ENCODE results near the gene TMCO5A.
"Not testable (repeated sequence)": the region's sequence is repeated elsewhere in the genome, so short reads cannot be mapped to it uniquely, and the experiment has no call there.

TMCO5A gene

GRCh38 chr15:37934340-37934739, at the start of gene TMCO5A:
Gene TMCO5A (plus strand): TSS chr15:37934640. CDS start chr15:37936324, 1,684 bp downstream.
- DNase-seq (ENCODE audit: low spot score), result no peak

- DNase-seq (ENCODE audit: low spot score), result no peak
Measured at GRCh38 chr15:37885651-37886050, 48.8 kb upstream of the TMCO5A start.

- no peak for DNase-seq (ENCODE audit: low spot score)
Measured at GRCh38 chr15:37888356-37888755, 46.1 kb upstream of the TMCO5A start.

GRCh38 chr15:37891766-37892368, 42.6 kb upstream of the TMCO5A start:
- peak; percentile 5 for DNase-seq (ENCODE audit: low spot score)

GRCh38 chr15:37893309-37893708, 41.1 kb upstream of the TMCO5A start:
- DNase-seq (ENCODE audit: low spot score), result no peak

GRCh38 chr15:37898362-37898761, 36.1 kb upstream of the TMCO5A start:
- DNase-seq (ENCODE audit: low spot score), result no peak

GRCh38 chr15:37900326-37901221, 33.9 kb upstream of the TMCO5A start:
- DNase-seq (ENCODE audit: low spot score), result no peak

- no peak for DNase-seq (ENCODE audit: low spot score)
Measured at GRCh38 chr15:37902126-37902525, 32.3 kb upstream of the TMCO5A start.

GRCh38 chr15:37903919-37904625, 30.4 kb upstream of the TMCO5A start:
- DNase-seq (ENCODE audit: low spot score), result no peak

- DNase-seq (ENCODE audit: low spot score), result no peak
Measured at GRCh38 chr15:37907136-37907535, 27.3 kb upstream of the TMCO5A start.

- DNase-seq (ENCODE audit: low spot score), result no peak
Measured at GRCh38 chr15:37921527-37922385, 12.7 kb upstream of the TMCO5A start.

GRCh38 chr15:37926136-37926535, 8.3 kb upstream of the TMCO5A start:
- DNase-seq (ENCODE audit: low spot score), result no peak

GRCh38 chr15:37929238-37929637, 5.2 kb upstream of the TMCO5A start:
- DNase-seq (ENCODE audit: low spot score), result no peak

- no peak for DNase-seq (ENCODE audit: low spot score)
Measured at GRCh38 chr15:37931321-37931720, 3.1 kb upstream of the TMCO5A start.

GRCh38 chr15:37931868-37932267, 2.6 kb upstream of the TMCO5A start:
- DNase-seq (ENCODE audit: low spot score), result no peak

- no peak for DNase-seq (ENCODE audit: low spot score)
Measured at GRCh38 chr15:37932549-37932948, 1.9 kb upstream of the TMCO5A start.

- no peak for DNase-seq (ENCODE audit: low spot score)
Measured at GRCh38 chr15:37933666-37934065, 774 bp upstream of the TMCO5A start.

GRCh38 chr15:37940876-37941275, 6.4 kb downstream of the TMCO5A start:
- no peak for DNase-seq (ENCODE audit: low spot score)

GRCh38 chr15:37941779-37942178, 7.3 kb downstream of the TMCO5A start:
- DNase-seq (ENCODE audit: low spot score), result no peak

GRCh38 chr15:37951999-37952398, 17.6 kb downstream of the TMCO5A start:
- no peak for DNase-seq (ENCODE audit: low spot score)

GRCh38 chr15:37960742-37961141, 26.3 kb downstream of the TMCO5A start:
- not testable (repeated sequence) for DNase-seq (ENCODE audit: low spot score)

- no peak for DNase-seq (ENCODE audit: low spot score)
Measured at GRCh38 chr15:37967788-37968187, 33.3 kb downstream of the TMCO5A start.

Measured in CD4-positive, alpha-beta T cell treated with Interleukin-2 at 100 ng/mL for 4 hours (primary cell).